HG02938 (cell line): Measurements from ENCODE around the gene PDK1.

Experiments
- ATAC-seq: cut with Tn5 transposase; IDR thresholded peaks from one replicate; pipeline ENCODE4 v1.9.1; 2021; ENCODE audit warnings: mild to moderate bottlenecking, moderate library complexity; ENCODE audit not compliant: unreplicated experiment

The PDK1 gene

GRCh38 chr2:172596776-172597175, 40.9 kb downstream of the PDK1 start:
- no peak for ATAC-seq

GRCh38 chr2:172597176-172597842, 41.4 kb downstream of the PDK1 start:
- ATAC-seq = no peak

- no peak for ATAC-seq
Measured at GRCh38 chr2:172599947-172600346, 44.1 kb downstream of the PDK1 start.

DNA sequence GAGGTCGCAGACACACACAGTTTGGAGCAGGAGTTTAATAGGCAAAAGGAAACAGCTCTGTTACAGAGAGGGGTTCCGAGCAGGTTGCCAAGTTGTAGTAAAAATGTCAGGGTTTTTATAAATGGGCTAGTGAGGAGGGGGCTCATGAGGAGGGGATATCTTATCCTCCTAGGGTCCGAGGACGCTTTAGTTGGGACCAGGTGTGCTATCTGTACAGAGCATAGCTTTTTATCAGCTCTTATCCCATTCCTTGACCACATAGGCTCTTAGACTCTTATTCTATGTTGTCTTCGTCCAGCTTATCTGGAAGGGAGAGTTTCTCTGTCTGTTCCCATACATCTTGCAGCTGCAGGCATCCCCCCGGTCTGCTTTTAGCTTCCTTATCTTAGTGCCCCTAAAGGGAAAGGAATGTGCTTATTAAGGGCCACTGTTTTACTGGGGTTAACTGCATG, 44.7 kb downstream of the PDK1 start:
- ATAC-seq = no peak

- ATAC-seq = no peak
Measured at GRCh38 chr2:172606285-172606684, 50.4 kb downstream of the PDK1 start.

DNA sequence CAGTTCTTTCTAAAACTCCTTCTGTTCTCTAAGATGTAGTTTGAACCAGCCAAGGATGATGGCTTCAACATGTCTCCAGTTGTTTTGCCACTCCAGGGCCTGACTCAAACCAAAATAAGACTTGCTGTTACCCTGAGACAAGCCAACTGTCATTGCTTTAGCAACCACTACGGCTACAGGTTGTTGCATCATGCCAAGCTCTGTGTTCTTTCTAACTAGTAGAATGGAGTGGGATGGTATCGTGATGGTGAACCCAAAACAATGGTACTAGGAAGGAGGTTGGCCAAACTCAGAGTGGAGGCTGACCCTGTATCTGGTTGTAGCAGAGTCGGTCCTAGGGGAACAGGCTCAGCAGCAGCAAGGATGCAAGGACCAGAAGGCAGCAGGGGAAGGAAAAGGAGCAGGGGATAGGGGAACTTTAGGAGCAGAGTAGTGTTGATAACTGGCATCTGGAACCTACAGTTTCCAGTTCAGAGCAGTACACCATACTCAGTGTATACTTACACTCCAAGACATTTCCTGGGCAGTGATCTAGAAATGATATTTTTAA, 51.6 kb downstream of the PDK1 start:
- ATAC-seq = no peak

- ATAC-seq = no peak
Measured at GRCh38 chr2:172609488-172609887, 53.6 kb downstream of the PDK1 start.

- ATAC-seq = no peak
Measured at GRCh38 chr2:172612051-172612450, 56.2 kb downstream of the PDK1 start.

DNA sequence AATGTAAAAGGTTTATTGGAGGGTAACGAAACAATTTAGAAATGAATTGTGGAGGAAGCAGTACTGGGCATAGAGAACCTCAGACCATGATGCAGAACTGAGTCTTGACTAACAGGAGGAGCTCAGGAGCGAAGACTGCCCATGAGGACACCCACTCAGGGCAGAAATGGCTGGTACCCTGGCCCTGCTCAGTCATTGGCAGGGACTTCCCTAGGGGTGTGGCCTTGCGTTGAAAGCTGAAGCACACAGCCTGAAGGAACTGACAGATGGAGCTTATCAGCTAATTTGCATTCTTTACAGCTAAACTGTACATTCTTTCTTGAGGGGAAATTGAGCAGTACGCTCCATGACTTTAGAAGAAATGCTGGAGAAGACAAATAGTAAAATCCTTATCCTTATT, 57.1 kb downstream of the PDK1 start:
- ATAC-seq = no peak

DNA sequence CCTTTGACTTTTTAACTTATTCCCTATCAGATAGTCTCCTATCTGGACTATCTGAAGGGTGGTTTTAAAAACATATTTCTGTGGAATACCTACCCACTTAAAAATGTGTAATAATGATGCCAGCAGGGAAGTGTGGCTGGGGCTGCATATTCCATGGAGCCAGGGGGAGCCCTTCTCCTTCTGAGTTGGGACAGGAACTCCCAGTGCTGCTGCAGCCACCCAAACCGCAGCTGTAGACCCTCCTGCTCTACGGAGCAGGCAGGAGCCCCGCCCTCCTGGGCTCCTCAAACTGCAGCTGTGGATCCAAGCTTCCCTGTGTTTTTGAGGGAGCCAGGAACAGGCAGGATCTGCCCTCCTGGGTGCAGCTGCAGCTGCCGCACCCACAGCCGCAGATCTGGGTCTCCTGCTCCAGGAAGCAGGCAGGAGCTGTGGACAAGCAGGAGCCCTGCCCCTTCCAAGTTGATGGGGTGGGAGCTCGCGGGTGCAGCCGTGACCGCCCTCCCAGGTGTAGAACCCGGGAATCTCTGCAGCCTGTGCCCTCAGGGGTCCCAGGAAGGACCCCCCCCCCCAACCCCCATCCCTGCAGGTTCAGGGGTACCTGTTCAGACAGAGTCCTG, 57.8 kb downstream of the PDK1 start:
- ATAC-seq = no peak

DNA sequence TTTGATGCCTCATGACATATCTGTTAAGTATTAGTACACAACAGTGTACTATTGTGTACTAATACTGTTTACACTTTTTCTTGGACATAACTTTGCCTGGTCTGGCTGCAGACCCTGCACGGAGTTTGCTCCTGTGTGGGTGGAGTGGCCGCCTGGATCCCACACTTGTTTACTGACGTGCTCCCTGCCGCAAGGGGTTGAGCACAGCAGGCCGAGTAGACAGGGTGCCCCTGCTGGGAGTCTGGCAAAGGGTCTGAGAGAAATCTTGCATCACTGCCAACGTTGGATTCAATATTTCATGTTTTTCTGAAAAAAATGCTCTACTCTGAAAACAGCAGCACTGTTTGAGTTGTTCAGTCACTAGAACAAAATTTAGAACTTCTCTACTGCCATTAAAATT, 59.0 kb downstream of the PDK1 start:
- ATAC-seq = no peak

DNA sequence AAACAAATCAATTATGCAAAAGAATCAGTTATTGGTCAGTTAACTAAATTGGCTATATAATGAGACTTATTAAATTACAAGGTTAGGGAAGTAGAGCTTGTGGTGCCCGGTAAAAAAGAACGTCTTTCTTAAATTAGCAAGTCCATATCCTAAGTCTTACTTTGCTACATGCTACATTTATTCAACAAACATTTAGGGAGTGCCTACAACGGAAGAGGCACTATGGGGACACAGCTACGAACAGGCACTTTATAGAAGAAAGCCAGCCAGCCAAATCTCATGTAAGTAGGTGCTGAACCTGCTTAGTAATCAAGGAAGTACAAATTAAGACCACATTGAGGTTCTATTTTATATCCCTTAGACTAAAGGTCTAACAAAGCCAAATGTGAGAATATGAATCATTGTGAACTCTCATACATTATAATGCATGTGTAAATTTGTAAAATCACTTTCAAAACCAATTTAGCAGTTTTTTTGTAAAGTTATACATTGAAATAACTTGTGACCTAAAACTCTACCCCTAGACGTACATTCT, 59.9 kb downstream of the PDK1 start:
- ATAC-seq = no peak

GRCh38 chr2:172617115-172617514, 61.2 kb downstream of the PDK1 start:
- no peak for ATAC-seq

GRCh38 chr2:172623249-172623965, 67.5 kb downstream of the PDK1 start:
- no peak for ATAC-seq

DNA sequence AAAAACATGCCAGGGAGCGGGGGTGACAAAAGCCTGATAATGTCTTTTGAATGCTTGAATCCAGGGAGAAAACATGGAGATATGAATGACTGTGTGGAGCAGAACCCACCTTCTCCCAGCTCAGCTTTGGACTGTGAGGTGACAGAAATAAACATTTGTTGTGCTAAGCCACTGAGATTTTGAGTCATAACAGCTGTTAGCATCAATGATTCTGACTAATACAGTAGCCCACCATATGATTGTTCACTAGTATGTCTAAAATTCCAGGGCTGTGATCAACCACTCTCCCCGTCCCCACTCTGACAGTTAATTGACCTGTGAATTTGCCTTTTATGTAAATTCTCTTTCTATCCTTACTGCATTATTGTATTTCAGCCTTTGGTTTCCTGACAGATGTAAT, 69.1 kb downstream of the PDK1 start:
- ATAC-seq = no peak

DNA sequence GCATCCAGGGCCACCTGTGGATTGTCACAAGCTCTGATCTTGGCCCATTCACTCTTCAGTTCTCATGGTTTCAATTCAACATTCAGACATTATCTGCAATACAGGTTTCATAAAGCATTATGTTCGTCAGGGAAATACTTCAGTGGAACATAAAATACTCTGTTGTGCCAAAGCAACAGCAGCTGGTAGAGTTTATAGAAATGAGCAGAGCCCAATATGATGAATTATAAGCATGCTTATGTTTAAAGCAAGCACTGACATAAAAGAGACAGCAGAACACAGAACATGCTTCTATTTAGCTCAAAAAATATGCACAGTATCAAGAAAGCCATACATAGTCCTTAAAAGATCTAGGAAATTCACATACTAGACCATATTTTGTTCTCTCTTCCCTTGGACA, 71.3 kb downstream of the PDK1 start:
- no peak for ATAC-seq

DNA sequence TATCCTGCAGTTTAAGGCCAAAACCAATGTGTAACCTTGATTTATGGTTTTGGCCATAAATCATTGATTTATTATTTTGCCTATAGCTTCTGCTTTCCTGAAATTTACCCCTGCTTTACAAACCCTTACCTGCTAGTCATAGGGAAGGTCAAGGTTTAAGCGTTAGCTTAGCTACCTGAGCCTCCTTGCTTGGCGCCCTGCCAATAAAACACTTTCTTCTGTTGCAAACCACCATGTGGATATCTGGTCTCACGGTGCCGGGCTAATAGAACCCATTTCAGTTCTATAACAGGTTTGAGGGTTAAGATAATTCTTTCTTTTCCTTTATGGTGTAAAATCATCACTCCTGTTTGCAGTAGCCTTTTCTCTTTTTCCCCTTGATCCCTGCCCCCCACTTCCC, 72.2 kb downstream of the PDK1 start:
- ATAC-seq = no peak

DNA sequence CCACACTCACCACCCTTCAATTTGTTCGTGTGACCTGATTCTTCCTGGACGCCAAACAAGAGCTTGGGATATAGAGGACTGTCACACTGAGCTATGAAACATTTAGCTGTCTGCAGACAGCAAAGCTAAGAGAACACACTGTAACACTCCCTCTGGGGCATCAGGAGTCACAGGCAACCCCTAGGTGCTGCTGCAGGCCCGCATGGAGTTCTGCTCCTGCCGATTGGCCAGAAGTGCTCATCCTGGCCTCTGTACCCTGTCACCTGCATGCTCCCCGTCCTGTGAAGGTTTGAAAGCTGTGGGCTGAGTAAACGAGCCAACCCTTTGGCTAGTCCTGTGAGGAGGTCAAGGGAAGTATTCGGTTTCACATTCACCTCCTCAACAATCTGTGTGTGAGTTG, 73.7 kb downstream of the PDK1 start:
- ATAC-seq = no peak

DNA sequence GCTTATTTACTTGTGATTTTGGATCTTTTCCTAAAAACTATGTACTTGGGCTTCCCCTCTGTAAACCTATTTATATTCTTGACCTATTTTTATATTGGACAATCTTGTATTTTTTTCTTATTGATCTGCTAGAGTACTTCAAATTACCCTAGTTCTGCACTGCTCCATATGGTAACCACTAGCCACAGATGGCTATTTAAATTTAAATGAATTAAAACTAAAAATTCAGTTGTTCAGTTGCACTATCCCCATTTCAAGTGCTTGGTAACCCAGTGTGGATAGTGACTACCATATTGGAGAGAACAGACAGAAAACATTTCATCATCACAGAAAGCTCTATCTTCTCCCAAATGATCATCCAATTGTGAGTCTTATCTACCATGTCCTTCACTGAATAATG, 74.3 kb downstream of the PDK1 start:
- ATAC-seq = no peak

- ATAC-seq = no peak
Measured at GRCh38 chr2:172634477-172634876, 78.6 kb downstream of the PDK1 start.

GRCh38 chr2:172635548-172635947, 79.7 kb downstream of the PDK1 start:
- ATAC-seq = no peak

- ATAC-seq = no peak
Measured at GRCh38 chr2:172639256-172639655, 83.4 kb downstream of the PDK1 start.
